ENCODE measurements around the gene DNAJC1.

The DNAJC1 gene

DNA sequence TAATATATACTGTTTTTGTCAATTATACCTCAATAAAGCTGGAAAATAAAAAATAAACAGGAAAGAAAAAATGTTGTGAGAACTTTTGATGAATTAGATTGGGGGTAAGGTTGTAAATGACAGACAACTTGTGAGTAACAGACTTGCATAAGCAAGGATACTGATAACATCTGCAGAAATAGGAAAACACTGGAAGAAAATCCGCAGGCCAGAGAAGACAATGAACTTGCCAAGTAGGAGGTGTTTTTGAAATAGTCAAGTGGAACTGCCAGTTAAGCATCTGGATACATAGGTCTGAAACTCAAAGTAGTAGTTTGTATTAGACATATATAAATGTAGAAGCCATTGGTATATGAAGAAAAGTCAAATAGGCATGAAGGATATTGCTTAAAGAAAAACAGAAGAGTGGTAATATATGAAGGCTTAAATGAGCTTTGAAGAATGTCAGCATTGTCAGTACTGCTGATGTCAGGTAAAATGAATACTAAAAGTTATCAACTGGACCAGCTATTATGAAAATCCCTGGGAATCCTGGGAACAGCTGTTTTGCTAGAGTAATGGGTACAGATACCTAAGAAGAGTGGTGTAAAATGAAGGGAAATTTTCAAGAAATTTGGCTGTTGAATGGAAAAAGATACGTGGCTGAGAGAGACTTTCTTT, 58.7 kb downstream of the DNAJC1 start:
- peaks cover 9% of the 10 kb centered on the region for H3K4me1 ChIP-seq (ENCODE audit: insufficient read depth, low read length)
- H3K4me3 ChIP-seq (ENCODE audit: low read depth in 1 of 2, low read length in 2 of 2): no peak overlapping the region
- TF ChIP-seq EZH2 (IDR thresholded peaks at IDR 0.05; ENCODE audit: borderline replicate concordance, low read depth, low read length, severe bottlenecking): no peak
- TF ChIP-seq CTCF (IDR thresholded peaks at IDR 0.05; ENCODE audit: borderline replicate concordance, extremely low read depth, low read length, poor library complexity, severe bottlenecking): no peak
- ATAC-seq (ENCODE audit: insufficient read depth, low read depth): no peak
- no peaks in the 10 kb centered on the region for H3K27me3 ChIP-seq (ENCODE audit: insufficient read depth, low read length, poor library complexity)
- no peak overlapping the region for H2AFZ ChIP-seq (ENCODE audit: low read depth, low read length)
- DNase-seq: no peak
- H3K9me3 ChIP-seq (ENCODE audit: insufficient read depth, low read length, severe bottlenecking): no peaks in the 10 kb centered on the region
- H3K4me2 ChIP-seq (ENCODE audit: insufficient read depth, low read length): no peak overlapping the region
- no peaks in the 10 kb centered on the region for H3K79me2 ChIP-seq (ENCODE audit: insufficient read depth, low read length)
- no peak overlapping the region for H3K27ac ChIP-seq (ENCODE audit: low read length)
- no peaks in the 10 kb centered on the region for H3K36me3 ChIP-seq (ENCODE audit: insufficient read depth, low read length)
- no peaks in the 10 kb centered on the region for H4K20me1 ChIP-seq (ENCODE audit: insufficient read depth, low read length)
- no peak overlapping the region for H3K9ac ChIP-seq (ENCODE audit: low read depth, low read length)

DNA sequence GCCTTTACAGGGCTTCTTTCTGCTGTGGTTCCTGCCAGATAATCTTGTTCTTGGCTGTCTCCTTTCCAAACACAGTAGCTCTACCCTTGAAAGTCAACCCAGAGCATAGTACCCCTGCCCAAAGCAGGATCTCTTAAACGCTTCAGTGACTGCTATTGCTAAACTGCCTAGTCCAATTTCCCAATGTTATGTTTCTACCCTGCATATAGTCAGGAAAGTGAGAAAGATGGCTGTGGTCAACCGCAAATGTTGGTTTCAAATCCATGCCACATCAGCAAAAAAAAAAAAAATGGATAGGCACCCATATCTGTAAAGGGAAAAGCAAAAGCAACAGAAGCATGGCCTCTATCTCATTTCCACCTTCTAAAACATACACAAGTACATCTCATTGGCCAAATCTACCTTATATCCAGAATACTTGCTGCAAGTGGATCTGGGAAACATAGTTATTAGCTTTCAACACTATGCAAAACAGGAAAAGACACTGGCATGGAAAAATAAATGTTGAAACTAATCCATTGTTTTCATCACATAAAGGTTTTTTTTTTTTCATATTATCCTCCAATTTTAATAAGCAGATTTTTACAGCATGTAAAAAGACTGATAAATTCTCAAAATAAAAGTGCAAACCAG, 59.8 kb downstream of the DNAJC1 start:
- DNase-seq: no peak
- H4K20me1 ChIP-seq (ENCODE audit: insufficient read depth, low read length): no peaks in the 10 kb centered on the region
- no peak overlapping the region for H2AFZ ChIP-seq (ENCODE audit: low read depth, low read length)
- no peak overlapping the region for H3K4me3 ChIP-seq (ENCODE audit: low read depth in 1 of 2, low read length in 2 of 2)
- H3K9ac ChIP-seq (ENCODE audit: low read depth, low read length): no peak overlapping the region
- no peaks in the 10 kb centered on the region for H3K36me3 ChIP-seq (ENCODE audit: insufficient read depth, low read length)
- no peak overlapping the region for H3K27ac ChIP-seq (ENCODE audit: low read length)
- H3K9me3 ChIP-seq (ENCODE audit: insufficient read depth, low read length, severe bottlenecking): no peaks in the 10 kb centered on the region
- no peaks in the 10 kb centered on the region for H3K79me2 ChIP-seq (ENCODE audit: insufficient read depth, low read length)
- no peak overlapping the region for H3K4me2 ChIP-seq (ENCODE audit: insufficient read depth, low read length)
- no peaks in the 10 kb centered on the region for H3K27me3 ChIP-seq (ENCODE audit: insufficient read depth, low read length, poor library complexity)
- ATAC-seq (ENCODE audit: insufficient read depth, low read depth): 0 out of 3 replicates have a peak, but pooled peaks have one; percentile 33
- no peak for TF ChIP-seq CTCF (IDR thresholded peaks at IDR 0.05; ENCODE audit: borderline replicate concordance, extremely low read depth, low read length, poor library complexity, severe bottlenecking)
- no peak for TF ChIP-seq EZH2 (IDR thresholded peaks at IDR 0.05; ENCODE audit: borderline replicate concordance, low read depth, low read length, severe bottlenecking)
- H3K4me1 ChIP-seq (ENCODE audit: insufficient read depth, low read length): peaks cover 9% of the 10 kb centered on the region

GRCh38 chr10:21935439-21936023, 68.0 kb downstream of the DNAJC1 start:
- Histone ChIP-seq H3K4me3 (ENCODE audit: low read depth in 1 of 2, low read length in 2 of 2) (no peak overlapping the region), H3K27ac (ENCODE audit: low read length) (no peak overlapping the region), H3K9ac (ENCODE audit: low read depth, low read length) (no peak overlapping the region), H2AFZ (ENCODE audit: low read depth, low read length) (no peak overlapping the region), H3K4me1 (ENCODE audit: insufficient read depth, low read length) (no peaks in the 10 kb centered on the region), H4K20me1 (ENCODE audit: insufficient read depth, low read length) (no peaks in the 10 kb centered on the region), H3K36me3 (ENCODE audit: insufficient read depth, low read length) (no peaks in the 10 kb centered on the region), H3K79me2 (ENCODE audit: insufficient read depth, low read length) (no peaks in the 10 kb centered on the region), H3K9me3 (ENCODE audit: insufficient read depth, low read length, severe bottlenecking) (peaks cover 6% of the 10 kb centered on the region), H3K4me2 (ENCODE audit: insufficient read depth, low read length) (no peak overlapping the region), H3K27me3 (ENCODE audit: insufficient read depth, low read length, poor library complexity) (no peaks in the 10 kb centered on the region)
- TF ChIP-seq EZH2 (IDR thresholded peaks at IDR 0.05; ENCODE audit: borderline replicate concordance, low read depth, low read length, severe bottlenecking): no peak
- TF ChIP-seq CTCF (IDR thresholded peaks at IDR 0.05; ENCODE audit: borderline replicate concordance, extremely low read depth, low read length, poor library complexity, severe bottlenecking): no peak
- no peak for ATAC-seq (ENCODE audit: insufficient read depth, low read depth)
- no peak for DNase-seq
